GM19397 (cell line): ENCODE results near the gene NAPSA.

Experiments
- ATAC-seq: cut with Tn5 transposase; IDR thresholded peaks from one replicate; pipeline ENCODE4 v1.9.1; 2021; ENCODE audit warnings: mild to moderate bottlenecking, moderate library complexity; ENCODE audit not compliant: unreplicated experiment

The NAPSA gene

GRCh38 chr19:50320051-50320450 lies 45.4 kb downstream of the NAPSA start:
- ATAC-seq: no peak

- ATAC-seq: no peak
Measured at GRCh38 chr19:50319156-50319555, 46.3 kb downstream of the NAPSA start.

GRCh38 chr19:50318438-50318837 lies 47.0 kb downstream of the NAPSA start:
- ATAC-seq: no peak

GRCh38 chr19:50317115-50317514 lies 48.3 kb downstream of the NAPSA start:
- ATAC-seq: no peak

GRCh38 chr19:50315773-50316448 lies 49.5 kb downstream of the NAPSA start:
- no peak for ATAC-seq

- no peak for ATAC-seq
Measured at GRCh38 chr19:50314724-50315708, 50.4 kb downstream of the NAPSA start.

GRCh38 chr19:50313812-50314536 lies 51.5 kb downstream of the NAPSA start:
- no peak for ATAC-seq

- ATAC-seq: no peak
Measured at GRCh38 chr19:50312967-50313811, 52.2 kb downstream of the NAPSA start.

GRCh38 chr19:50311723-50312635 lies 53.5 kb downstream of the NAPSA start:
- no peak for ATAC-seq

- ATAC-seq: no peak
Measured at GRCh38 chr19:50310759-50311465, 54.5 kb downstream of the NAPSA start.

GRCh38 chr19:50309396-50310125 lies 55.9 kb downstream of the NAPSA start:
- no peak for ATAC-seq

- no peak for ATAC-seq
Measured at GRCh38 chr19:50308991-50309390, 56.4 kb downstream of the NAPSA start.
